Left ventricle myocardium superior (tissue), 1 donor: Measurements from ENCODE around the gene CABP1. TPM values are rescaled to one million over a fixed set of nuclear protein-coding genes. Genes with fewer than 3 reads are reported as not detected.
"Not testable (repeated sequence)": the region's sequence is repeated elsewhere in the genome, so short reads cannot be mapped to it uniquely, and the experiment has no call there.

Experiments
- ATAC-seq: fragments of 200-7000 bp; cut with Tn5 transposase; one replicate; pipeline ENCODE4 v1.9.1; 2020; ENCODE audit warnings: mild to moderate bottlenecking, moderate library complexity
- DNase-seq: peaks from one replicate; pipeline ENCODE4 v3.0.0-alpha.2; 2020
- intact Hi-C: fragments of 100-400 bp; cut with micrococcal nuclease; formaldehyde crosslinking; loops from one replicate; pipeline ENCODE4 v1.11.0; 2022
- long read RNA-seq: library from polyadenylated mRNA; unstranded; transcript quantifications from one replicate; pipeline ENCODE4 v2.0.0, GENCODE V29; 2021
- total RNA-seq: library from RNA; stranded (reverse); fragmentation: NEBNext Ultra II Directional; extraction: Animal tissue kit (Norgen Biotek cat#: 25700); gene quantifications from one replicate; pipeline ENCODE4 v1.2.1, GENCODE V29; 2021
- donor health status: DM: no; HTN: yes; CAD: no; lungs with severe emphysema.

Gene CABP1
- total RNA-seq = 8.0 TPM
- long read RNA-seq, partial matches to known transcripts = 1 of 3 reads
- long read RNA-seq, other reads (novel, unspliced or antisense) = 2 of 3 reads

DNA sequence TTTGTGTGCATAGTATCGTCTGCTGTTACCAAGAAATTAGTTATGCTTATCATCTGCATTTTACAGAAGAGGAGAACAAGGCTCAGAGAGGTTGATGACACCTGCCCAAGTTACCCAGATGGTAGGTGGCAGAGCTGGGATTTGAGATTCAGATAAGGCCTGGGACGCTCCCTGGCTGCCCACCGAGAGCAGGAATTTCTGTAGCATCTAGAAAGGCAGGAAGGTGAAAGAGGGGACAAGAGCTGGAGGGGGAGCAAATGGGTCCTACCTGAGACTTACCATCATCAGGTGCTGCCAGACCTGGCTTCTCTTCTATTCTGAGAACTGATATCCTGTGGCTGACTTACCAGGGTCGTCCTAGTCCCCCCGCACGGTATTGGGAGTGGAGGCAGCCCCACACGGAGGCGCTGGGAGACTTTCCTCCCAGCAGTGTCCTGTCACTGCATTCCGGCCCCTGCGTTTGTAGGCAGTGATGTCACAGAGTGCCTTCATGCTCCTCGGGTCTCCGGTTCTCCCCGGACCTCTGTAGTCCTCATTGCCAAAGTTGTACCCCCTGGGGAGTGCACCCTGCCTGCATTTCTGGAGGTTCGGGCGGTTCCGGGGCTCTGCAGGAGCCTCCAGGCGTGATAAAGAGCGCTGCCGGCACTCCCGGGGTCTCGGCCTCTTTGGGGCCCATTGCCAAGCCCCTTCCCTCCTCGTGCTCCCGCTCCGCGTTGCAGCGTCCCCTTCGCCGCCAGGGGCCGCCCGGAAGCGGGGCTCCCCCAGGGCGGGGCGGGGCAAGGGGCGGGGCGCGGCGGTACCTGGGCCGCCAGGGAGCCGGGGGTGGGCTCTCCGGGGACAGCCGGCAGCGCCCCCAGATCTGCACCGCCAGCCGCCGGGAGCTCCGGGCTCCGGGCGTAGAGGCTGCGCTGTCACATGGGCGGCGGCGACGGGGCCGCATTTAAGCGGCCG, at the start of gene CABP1:
CABP1 (plus strand) TSS at position 856 of the 951 bp plus-strand sequence; CDS start at position 916, 60 bp downstream.
- ATAC-seq (peak; percentile 79), DNase-seq (peak; percentile 44)
- intact Hi-C loops = no loop called here

DNA sequence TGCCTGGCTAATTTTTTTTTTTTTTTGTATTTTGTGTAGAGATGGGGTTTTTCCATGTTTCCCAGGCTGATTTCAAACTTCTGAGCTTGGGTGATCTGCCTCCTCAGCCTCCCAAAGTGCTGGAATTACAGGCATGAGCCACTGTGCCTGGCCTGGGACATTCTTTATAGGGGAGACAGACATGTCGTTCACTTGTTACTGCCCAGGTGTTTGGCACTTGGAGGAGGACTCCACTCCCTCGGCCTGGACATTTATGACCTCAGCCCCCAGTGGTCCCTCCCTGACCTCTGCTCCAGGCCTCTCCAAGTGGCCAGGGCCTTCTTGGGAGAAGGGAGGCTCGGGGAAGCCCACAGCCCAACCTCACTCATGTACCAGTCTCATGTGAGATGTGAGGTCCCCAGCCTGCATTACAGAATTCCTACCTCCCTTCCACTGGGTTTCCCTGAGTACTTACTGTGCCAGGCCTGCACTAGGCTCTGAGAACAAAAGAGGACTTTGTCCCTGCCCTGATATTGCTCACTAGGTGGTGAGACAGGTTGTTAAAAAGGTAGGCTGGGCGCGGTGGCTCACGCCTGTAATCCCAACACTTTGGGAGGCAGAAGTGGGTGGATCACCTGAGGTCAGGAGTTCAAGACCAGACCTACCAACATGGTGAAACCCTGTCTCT, 49.6 kb upstream of the CABP1 start:
- DNase-seq (no peak), ATAC-seq (no peak)

DNA sequence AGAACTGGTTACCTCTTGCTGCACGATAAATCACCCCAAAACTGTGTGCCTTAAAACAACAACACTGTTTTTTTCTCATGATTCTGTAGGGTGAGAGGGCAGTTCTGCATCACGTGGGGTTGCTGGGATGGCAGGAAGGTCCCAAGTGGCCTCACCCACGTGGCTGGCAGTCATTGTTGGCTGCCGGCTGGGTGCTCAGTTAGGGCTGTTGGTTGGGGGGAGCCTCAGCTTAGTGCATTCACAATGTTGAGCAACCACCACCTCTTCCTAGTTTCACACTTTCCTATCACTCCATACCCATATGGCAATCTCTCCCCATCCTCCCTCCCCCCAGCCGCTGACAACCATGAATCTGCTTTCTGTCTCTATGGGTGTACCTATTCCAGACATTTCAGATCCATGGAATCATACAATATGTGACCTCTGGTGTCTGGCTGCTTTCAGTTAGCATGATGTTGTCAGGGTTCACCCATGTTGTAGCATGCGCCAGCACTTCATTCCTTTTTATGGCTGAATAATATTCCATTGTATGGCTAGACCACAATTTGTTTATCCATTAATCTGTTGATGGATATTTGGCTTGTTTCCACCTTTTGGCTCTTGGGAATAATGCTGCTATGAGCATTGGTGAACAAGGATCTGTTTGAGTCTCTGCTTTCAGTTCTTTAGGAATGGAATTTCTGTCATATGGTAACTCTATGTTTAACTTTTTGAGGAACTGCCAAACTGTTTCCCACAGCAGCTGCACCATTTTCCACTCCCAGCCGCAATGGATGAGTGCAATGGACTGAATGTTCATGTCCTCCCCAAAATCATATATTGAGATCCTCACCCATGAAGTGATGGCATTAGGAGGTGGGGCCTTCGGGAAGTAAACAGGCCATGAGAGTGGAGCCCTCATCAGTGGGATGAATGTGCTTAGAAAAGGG, 48.0 kb upstream of the CABP1 start:
- intact Hi-C loops = no loop called here
- DNase-seq (no peak), ATAC-seq (no peak)

More for the DNA sequence above, 49.6 kb upstream of the CABP1 start:
- intact Hi-C loops = no loop called here

DNA sequence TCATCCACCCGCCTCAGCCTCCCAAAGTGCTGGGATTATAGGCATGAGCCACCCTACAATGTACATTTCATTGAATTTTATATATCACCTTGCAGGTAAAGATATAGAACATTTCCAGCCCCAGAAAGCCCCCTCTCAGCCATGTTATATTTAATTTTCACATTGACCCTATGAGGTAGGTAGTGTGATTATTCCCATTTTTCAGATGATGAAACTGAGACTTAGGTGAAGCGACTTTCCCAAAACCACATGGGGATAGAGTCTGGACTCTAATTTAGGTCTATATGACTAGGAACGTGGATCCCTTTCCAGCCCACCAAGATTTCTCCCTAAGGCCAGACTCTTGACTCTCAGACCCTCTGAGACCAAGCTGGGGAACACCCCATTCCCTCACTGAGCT, 43.5 kb upstream of the CABP1 start:
- DNase-seq = no peak
- intact Hi-C loops = no loop called here

DNA sequence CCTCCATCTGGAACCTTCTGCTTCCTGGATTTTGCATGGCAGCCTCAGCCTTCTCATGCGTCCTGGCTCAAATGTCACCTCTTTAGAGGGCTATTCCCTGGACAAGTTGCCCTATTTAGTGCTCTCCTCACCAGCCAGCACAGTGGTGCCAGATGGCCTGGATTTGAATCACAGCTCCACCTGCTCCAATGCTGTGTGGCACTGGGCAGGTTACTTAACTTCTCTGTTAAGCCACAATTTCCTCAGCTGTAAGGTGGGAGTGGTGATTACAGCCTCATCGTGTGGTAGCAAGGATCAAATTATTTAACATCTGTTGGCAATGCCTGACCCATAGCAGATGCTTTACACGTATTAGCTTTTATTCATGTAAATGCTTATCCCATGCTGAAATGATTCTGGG, 42.6 kb upstream of the CABP1 start:
- ATAC-seq (no peak), DNase-seq (no peak)
- intact Hi-C loops = no loop called here

More for the DNA sequence above, 43.5 kb upstream of the CABP1 start:
- ATAC-seq = no peak

GRCh38 chr12:120598674-120599463, 41.6 kb upstream of the CABP1 start:
- intact Hi-C loops = no loop called here
- DNase-seq = no peak
- ATAC-seq = peak; percentile 80

DNA sequence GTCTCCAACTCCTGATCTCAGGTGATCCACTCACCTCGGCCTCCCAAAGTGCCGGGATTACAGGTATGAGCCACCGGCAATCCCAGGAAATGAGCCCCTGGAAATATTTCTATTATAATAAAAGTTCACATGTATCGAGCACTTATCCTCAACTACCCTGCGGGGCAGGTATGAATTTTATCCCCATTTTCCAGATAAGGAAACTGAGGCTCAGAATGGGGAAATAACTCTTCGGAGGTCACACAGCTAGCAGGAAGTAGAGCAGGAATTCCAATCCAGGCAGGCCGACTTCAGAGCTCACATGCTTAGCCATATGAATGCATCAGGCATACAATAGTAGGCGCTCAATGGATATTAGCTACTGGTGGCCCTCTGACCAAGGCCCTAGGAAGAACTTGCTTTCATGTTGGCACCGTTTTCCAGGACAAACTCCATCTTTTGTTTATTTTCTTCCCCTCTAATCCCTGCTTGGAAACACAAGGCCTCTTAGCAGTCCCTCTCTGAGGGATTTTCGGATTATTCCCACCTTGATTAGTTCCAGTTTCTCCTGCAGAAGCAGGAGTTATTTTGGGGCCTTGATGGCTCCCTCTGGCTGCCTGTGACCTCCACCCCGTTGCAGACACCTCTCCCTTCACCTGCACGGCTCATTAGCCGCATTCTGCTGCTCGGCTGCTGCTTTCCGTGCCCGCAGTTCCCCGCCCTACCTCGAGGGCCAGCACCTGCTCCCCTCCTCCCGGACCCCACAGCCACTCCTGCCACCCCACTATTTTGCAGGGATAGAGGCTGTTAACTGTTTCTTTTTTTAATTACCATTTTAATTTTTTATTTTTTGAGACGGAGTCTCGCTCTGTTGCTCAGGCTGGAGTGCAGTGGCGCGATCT, 40.5 kb upstream of the CABP1 start:
- intact Hi-C loops = loop anchor here (10.0 kb wide), 1 partner anchor 375 kb away; the partner anchor contains the start of gene HNF1A
- ATAC-seq (no peak), DNase-seq (no peak)

- intact Hi-C loops = loop anchor here (10.0 kb wide), 1 partner anchor 372 kb away; the partner anchor contains the start of gene HNF1A
- ATAC-seq, DNase-seq: not testable (repeated sequence)
These were observed 38.0 kb upstream of the CABP1 start for GRCh38 chr12:120602416-120602815.

- intact Hi-C loops = no loop called here
- ATAC-seq = no peak
- DNase-seq = no peak
These were observed 29.9 kb upstream of the CABP1 start for GRCh38 chr12:120610560-120610959.

- DNase-seq, ATAC-seq, intact Hi-C loops: not testable (repeated sequence)
These were observed 28.9 kb upstream of the CABP1 start for GRCh38 chr12:120611534-120611933.

- intact Hi-C loops = no loop called here
- ATAC-seq (no peak), DNase-seq (no peak)
These were observed 25.6 kb upstream of the CABP1 start for GRCh38 chr12:120614848-120615247.

GRCh38 chr12:120617193-120617592, 23.2 kb upstream of the CABP1 start:
- intact Hi-C loops, ATAC-seq, DNase-seq: not testable (repeated sequence)

GRCh38 chr12:120617767-120618166, 22.7 kb upstream of the CABP1 start:
- DNase-seq, ATAC-seq, intact Hi-C loops: not testable (repeated sequence)

DNA sequence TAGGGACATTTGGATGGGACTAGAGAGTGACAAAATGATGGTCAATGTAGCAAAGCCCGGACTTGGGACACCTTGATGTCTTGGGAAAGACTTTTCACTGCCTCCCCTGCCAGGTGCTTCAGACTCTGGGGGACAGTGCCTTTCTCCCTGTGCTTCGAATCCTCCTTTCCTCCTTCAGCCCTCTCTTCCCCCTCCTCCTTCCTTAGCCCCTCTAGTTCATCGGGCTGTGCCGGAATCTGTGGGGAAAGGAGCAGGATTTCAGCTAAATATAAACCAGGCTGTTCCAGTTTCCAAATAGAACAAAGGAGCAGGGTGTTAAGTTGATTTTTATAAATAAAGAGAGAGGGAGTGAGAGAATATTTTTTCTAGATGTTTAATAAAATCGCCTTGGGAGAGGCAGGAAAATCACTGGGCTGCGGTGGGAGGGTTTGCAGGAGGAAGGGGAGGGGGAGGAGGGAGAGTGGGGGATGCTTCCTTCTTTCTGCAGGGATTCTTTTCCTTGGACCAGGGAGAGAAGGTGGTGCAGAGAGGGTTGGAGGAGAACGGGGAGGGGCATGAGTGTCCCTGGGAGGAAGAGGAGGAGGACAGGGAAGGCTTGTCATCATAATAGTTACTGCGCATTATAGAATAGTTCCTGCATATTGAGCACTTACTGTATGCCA, 21.3 kb upstream of the CABP1 start:
- intact Hi-C loops = no loop called here
- no peak for ATAC-seq
- no peak for DNase-seq

GRCh38 chr12:120620624-120621023, 19.8 kb upstream of the CABP1 start:
- no peak for ATAC-seq
- intact Hi-C loops = no loop called here
- DNase-seq = no peak

GRCh38 chr12:120625557-120626419, 14.6 kb upstream of the CABP1 start:
- ATAC-seq = no peak
- no peak for DNase-seq
- intact Hi-C loops = no loop called here
